GM20000 (cell line): ENCODE measurements around the gene KHNYN.
A peak's percentile ranks its signal among the peaks of the same experiment; 100 is the strongest.

ENCODE experiments used
- DNase-seq: peaks from one replicate; pipeline ENCODE4 v3.0.0; 2012; ENCODE audit warnings: low spot score
- CTCF ChIP-seq: IDR thresholded peaks from 2 replicates; pipeline ENCODE4 v1.5.1; 2012; ENCODE audit warnings: mild to moderate bottlenecking, control low read depth; ENCODE audit errors: extremely low read depth, missing control alignments

KHNYN gene

GRCh38 chr14:24427537-24428508 lies 1.9 kb upstream of the KHNYN start:
- DNase-seq: no peak
- no peak for TF ChIP-seq CTCF

GRCh38 chr14:24428628-24429394 lies 943 bp upstream of the KHNYN start:
- no peak for TF ChIP-seq CTCF
- no peak for DNase-seq

- TF ChIP-seq CTCF: no peak
- peak; percentile 89 for DNase-seq
Measured at GRCh38 chr14:24430143-24430681, 458 bp downstream of the KHNYN start.

GRCh38 chr14:24430682-24431568 lies 1.2 kb downstream of the KHNYN start:
- no peak for TF ChIP-seq CTCF
- peak; percentile 83 for DNase-seq

- DNase-seq: peak; percentile 91
- peak; percentile 95 for TF ChIP-seq CTCF
Measured at GRCh38 chr14:24431569-24432258, 2.0 kb downstream of the KHNYN start.
